Heart left ventricle (tissue), 13 donors: ENCODE data around the gene ABR.

Experiments
- POLR2A ChIP-seq, 2 donors: fragments of 450-650 bp; IDR thresholded peaks; one replicate each; pipeline ENCODE4 v1.6.1; 2017; ENCODE audit warnings: antibody characterized with exemption in 2 of 2, mild to moderate bottlenecking in 2 of 2, moderate library complexity in 2 of 2
- TF ChIP-seq, protein P1 (sequence below), 12 donors: fragments of 200-600 bp; sonication (generic) in 4 of 12; IDR thresholded peaks; one replicate each; pipeline versions ENCODE4 v1.5.0 to v1.8.0; 2018 to 2022; ENCODE audit warnings: antibody characterized with exemption in 12 of 12, mild to moderate bottlenecking in 5 of 12
- donor health status: ischemic (EF 13 %, LVEDD 7.1; RV severe dilation, severe dysfunction).
- donor health status: DM: no; HTN: yes; CAD: no.
- donor health status: DM: no; HTN: no; CAD: no.
- donor health status: ischemic (EF 25% LVEDD 6.9; RV normal size, moderate dysfunction).
- donor health status: ischemic (EF 25% LVEDD 5.7; RV mildly dilated, moderate dysfunction).
- donor health status: ischemic (EF 35%, LVEDD 5.7; RV mildly dilated, moderate dysfunction).
- donor health status: nonischemic (EF 11% LVEDD 7.7; RV severe dilation, severe dysfunction).
- donor health status: DM: yes; HTN: yes; CAD: no.
- donor health status: PGD.
- donor health status: ischemic (EF 29% LVEDD 5.4; RV normal size, mild dysfunction).
- donor health status: nonischemic (EF 23%, LVEDD 6.1; RV moderate dilation, normal function).

DNA sequence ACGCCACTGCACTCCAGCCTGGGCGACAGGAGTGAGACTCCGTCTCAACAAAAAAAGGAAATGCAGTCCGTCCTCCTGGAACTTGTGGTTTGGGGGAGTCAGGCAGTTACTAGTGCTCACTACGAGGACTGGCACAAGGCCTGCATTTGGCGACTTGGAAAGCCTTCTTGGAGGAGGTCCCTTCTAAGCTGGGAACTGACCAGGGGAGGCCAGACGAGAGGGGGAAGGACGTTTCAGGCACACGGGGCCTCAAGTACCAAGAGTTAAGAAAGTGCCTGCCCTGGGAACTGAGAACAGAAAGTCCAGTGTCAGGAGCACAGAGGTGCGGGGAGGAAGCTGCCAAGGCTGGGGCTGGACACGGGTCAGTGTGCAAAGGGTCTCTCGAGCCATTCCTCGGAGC lies 89.9 kb downstream of the ABR start:
- TF ChIP-seq, protein P1, sequence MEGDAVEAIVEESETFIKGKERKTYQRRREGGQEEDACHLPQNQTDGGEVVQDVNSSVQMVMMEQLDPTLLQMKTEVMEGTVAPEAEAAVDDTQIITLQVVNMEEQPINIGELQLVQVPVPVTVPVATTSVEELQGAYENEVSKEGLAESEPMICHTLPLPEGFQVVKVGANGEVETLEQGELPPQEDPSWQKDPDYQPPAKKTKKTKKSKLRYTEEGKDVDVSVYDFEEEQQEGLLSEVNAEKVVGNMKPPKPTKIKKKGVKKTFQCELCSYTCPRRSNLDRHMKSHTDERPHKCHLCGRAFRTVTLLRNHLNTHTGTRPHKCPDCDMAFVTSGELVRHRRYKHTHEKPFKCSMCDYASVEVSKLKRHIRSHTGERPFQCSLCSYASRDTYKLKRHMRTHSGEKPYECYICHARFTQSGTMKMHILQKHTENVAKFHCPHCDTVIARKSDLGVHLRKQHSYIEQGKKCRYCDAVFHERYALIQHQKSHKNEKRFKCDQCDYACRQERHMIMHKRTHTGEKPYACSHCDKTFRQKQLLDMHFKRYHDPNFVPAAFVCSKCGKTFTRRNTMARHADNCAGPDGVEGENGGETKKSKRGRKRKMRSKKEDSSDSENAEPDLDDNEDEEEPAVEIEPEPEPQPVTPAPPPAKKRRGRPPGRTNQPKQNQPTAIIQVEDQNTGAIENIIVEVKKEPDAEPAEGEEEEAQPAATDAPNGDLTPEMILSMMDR (IDR thresholded peaks at IDR 0.05) = no peak
- TF ChIP-seq POLR2A (IDR thresholded peaks at IDR 0.05) = no peak
